GM12875 (cell line): Measurements from ENCODE around the gene LSM4.

Experiments
- H3K4me3 ChIP-seq: one replicate; pipeline ENCODE4 v1.5.1; 2011; ENCODE audit warnings: low read depth, low read length, control low read depth
- TF ChIP-seq, protein P1 (sequence below): IDR thresholded peaks from 2 replicates; pipeline ENCODE4 v1.5.1; 2011; ENCODE audit warnings: low read depth, mild to moderate bottlenecking, control low read depth, inconsistent platforms, low read length, moderate library complexity, borderline replicate concordance; ENCODE audit not compliant: insufficient read depth

LSM4 gene

GRCh38 chr19:18280247-18281081 is 42.4 kb downstream of the LSM4 start:
- H3K4me3 ChIP-seq: peak overlapping the region; percentile 99
- TF ChIP-seq, protein P1, sequence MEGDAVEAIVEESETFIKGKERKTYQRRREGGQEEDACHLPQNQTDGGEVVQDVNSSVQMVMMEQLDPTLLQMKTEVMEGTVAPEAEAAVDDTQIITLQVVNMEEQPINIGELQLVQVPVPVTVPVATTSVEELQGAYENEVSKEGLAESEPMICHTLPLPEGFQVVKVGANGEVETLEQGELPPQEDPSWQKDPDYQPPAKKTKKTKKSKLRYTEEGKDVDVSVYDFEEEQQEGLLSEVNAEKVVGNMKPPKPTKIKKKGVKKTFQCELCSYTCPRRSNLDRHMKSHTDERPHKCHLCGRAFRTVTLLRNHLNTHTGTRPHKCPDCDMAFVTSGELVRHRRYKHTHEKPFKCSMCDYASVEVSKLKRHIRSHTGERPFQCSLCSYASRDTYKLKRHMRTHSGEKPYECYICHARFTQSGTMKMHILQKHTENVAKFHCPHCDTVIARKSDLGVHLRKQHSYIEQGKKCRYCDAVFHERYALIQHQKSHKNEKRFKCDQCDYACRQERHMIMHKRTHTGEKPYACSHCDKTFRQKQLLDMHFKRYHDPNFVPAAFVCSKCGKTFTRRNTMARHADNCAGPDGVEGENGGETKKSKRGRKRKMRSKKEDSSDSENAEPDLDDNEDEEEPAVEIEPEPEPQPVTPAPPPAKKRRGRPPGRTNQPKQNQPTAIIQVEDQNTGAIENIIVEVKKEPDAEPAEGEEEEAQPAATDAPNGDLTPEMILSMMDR: no peak

- peak overlapping the region; percentile 99 for H3K4me3 ChIP-seq
- TF ChIP-seq, protein P1: peak; percentile 97
Measured at GRCh38 chr19:18279516-18280246, 43.2 kb downstream of the LSM4 start.

DNA sequence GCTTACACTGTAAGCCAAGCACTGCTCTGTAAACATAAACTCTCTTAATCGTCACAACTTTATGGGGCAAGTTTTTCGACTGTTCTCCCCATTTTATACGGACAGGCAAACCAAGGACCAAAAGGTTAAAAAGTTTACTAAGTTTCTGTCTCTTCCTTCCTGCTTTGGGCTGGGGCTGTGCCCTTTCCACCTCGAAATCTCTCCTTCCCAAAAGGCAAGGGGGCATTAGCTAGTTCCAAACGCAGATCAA is 43.7 kb downstream of the LSM4 start:
- TF ChIP-seq, protein P1: no peak
- peak overlapping the region; percentile 99 for H3K4me3 ChIP-seq

GRCh38 chr19:18278521-18279265 is 44.2 kb downstream of the LSM4 start:
- peak overlapping the region; percentile 99 for H3K4me3 ChIP-seq
- TF ChIP-seq, protein P1: peak; percentile 40; the same call in 1 of the 2 replicates

- H3K4me3 ChIP-seq: no peak overlapping the region
- TF ChIP-seq, protein P1: no peak
Measured at GRCh38 chr19:18274781-18275356, 48.0 kb downstream of the LSM4 start.

- TF ChIP-seq, protein P1: no peak
- no peak within 1 kb of the TSS for H3K4me3 ChIP-seq
Measured at GRCh38 chr19:18274219-18274780, 48.6 kb downstream of the LSM4 start, which contains the start of gene IQCN. TSS of gene IQCN (minus strand) at chr19:18274452. CDS start at chr19:18269478, 4,974 bp downstream.
